H1 (cell line): ENCODE measurements around the gene CCDC60.

Experiments
- CBX5 ChIP-seq: fragments of 300-800, 300-1000 bp; sonication (generic); IDR thresholded peaks from 2 replicates; pipeline ENCODE4 v1.7.1; 2016; ENCODE audit warnings: antibody characterized with exemption, low read length, low read depth
- CTCF ChIP-seq, 3 experiments: IDR thresholded peaks; 1 replicate in 2 of 3; 2 replicates in 1 of 3; pipeline versions ENCODE4 v1.5.1 to v1.6.1; 2011; ENCODE audit warnings: low read length in 3 of 3, mild to moderate bottlenecking in 3 of 3, inconsistent platforms in 2 of 3, low read depth in 1 of 3, moderate library complexity in 1 of 3; ENCODE audit not compliant: insufficient read depth in 1 of 3; ENCODE audit errors: control extremely low read depth in 1 of 3
- EGR1 ChIP-seq: IDR thresholded peaks from 2 replicates; pipeline ENCODE4 v1.6.1; 2011; ENCODE audit warnings: low read depth, low read length, borderline replicate concordance
- EP300 ChIP-seq, 2 experiments: IDR thresholded peaks; 1 replicate in 1 of 2; 2 replicates in 1 of 2; pipeline ENCODE4 v1.6.1; 2011 to 2012; ENCODE audit warnings: low read depth in 2 of 2, low read length in 2 of 2, mild to moderate bottlenecking in 2 of 2, borderline replicate concordance in 1 of 2, inconsistent platforms in 1 of 2, moderate library complexity in 1 of 2
- HDAC2 ChIP-seq, 2 experiments: fragments of 300-600 bp in 1 of 2; sonication (generic) in 1 of 2; IDR thresholded peaks; 2 replicates each; pipeline ENCODE4 v1.6.1; 2011 to 2012; ENCODE audit warnings: low read depth in 2 of 2, low read length in 2 of 2, mild to moderate bottlenecking in 2 of 2, moderate library complexity in 2 of 2, borderline replicate concordance in 1 of 2, inconsistent platforms in 1 of 2
- POLR2A ChIP-seq, 2 experiments: IDR thresholded peaks; 1 replicate in 1 of 2; 2 replicates in 1 of 2; pipeline ENCODE4 v1.6.1; 2011; ENCODE audit warnings: low read depth in 2 of 2, low read length in 2 of 2, mild to moderate bottlenecking in 2 of 2; ENCODE audit errors: control extremely low read depth in 1 of 2
- SUZ12 ChIP-seq: fragments of 200-600 bp; sonication (generic); IDR thresholded peaks from 2 replicates; pipeline ENCODE4 v1.6.1; 2012; ENCODE audit warnings: mild to moderate bottlenecking, inconsistent platforms, low read length, moderate library complexity, mixed read lengths
- TEAD4 ChIP-seq: IDR thresholded peaks from 2 replicates; pipeline ENCODE4 v1.6.1; 2012; ENCODE audit warnings: low read depth, low read length, inconsistent platforms, mixed read lengths

GRCh38 chr12:119576118-119576810 is 241.7 kb downstream of the CCDC60 start:
- TF ChIP-seq CTCF (IDR thresholded peaks at IDR 0.05; ENCODE audit: control extremely low read depth in 1 of 3, insufficient read depth in 1 of 3, low read depth in 1 of 3, low read length in 3 of 3) = no peak
- TF ChIP-seq TEAD4 = no peak
- TF ChIP-seq EP300 (IDR thresholded peaks at IDR 0.05; ENCODE audit: borderline replicate concordance in 1 of 2, low read depth in 2 of 2, low read length in 2 of 2) = no peak
- no peak for TF ChIP-seq POLR2A (IDR thresholded peaks at IDR 0.05; ENCODE audit: control extremely low read depth in 1 of 2, low read depth in 2 of 2, low read length in 2 of 2)
- TF ChIP-seq HDAC2 (IDR thresholded peaks at IDR 0.05; ENCODE audit: borderline replicate concordance in 1 of 2, low read depth in 2 of 2, low read length in 2 of 2) = no peak
- no peak for TF ChIP-seq CBX5
- no peak for TF ChIP-seq SUZ12
- no peak for TF ChIP-seq EGR1
